ENCODE data around the gene BSN.

Gene BSN

DNA sequence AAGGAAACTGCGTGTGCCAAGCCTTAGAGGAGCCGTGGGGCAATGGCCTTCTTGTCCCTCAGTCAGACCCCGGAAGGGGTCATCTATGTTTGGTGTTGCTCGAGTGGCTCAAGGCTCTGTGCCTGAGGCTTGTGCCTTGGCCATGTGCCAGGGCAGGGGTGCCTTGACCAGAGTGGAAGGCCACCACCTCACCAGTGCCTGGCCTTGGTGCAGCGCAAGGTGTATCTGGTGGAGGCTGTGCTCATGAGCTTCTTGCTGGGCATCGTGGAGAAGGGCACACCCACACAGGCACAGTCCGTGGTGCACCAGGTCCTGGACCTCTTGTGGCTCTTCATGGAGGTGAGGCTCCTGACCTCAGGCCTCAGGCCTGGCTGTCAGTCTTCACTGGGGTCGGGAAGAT lies 145.7 kb downstream of the BSN start:
- no peak for DNase-seq

DNA sequence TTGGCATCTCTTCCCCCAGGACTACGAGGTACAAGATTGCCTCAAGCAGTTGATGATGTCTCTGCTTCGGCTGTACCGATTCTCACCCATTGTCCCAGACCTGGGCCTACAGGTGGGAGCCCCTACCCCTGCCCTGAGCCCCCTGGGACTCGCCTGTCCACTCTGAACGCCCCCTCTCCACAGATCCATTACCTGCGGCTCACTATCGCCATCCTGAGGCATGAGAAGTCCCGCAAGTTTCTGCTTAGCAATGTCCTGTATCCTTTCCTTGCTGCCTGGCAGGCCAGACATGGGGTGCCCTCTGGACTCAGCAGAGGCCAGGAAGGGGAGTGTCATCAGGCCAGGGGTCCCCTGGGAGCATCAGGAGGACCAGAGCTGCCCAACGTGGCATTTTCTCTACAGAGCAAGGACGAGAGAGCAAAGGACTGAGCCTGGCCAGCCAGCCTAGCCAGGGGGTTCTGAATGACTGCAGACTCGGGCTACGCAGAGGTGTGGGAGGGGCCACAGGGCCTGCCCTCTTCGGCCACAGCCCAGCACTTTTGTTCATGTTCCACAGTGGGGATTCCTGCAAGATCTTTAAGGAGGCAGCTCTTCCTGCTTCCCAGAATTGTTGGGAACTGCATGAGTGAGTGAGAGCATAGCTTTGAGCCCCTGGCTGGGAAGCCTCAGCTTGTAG lies 146.3 kb downstream of the BSN start:
- no peak for DNase-seq

- DNase-seq, result no peak
Observed at GRCh38 chr3:49701388-49702077, 147.3 kb downstream of the BSN start.

- no peak for DNase-seq
Observed at GRCh38 chr3:49702672-49703071, 148.4 kb downstream of the BSN start.

DNA sequence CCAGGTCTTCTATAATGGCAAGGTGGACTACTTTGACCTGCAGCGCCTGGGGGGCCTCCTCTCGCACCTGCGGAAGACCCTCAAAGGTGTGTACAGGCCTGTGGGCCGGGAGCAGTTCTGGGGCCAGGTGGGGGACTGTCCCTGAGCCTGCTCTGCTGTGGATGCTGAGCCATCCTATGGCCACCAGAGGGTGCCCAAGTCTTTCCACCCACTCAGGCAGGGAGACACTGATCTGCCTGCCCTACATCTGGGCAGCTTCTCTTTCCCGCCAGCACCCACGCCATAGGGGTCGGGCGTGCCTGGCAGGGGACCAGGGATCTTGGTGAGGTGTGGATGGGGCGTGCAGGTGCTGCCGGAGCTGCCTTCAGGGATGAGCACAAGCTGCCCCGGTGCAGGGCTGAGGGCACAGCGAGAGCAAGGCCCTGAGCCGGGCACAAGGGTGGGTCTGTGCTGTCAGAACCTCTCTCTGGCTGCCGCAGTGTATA lies 149.2 kb downstream of the BSN start:
- peak; percentile 70 for DNase-seq

DNA sequence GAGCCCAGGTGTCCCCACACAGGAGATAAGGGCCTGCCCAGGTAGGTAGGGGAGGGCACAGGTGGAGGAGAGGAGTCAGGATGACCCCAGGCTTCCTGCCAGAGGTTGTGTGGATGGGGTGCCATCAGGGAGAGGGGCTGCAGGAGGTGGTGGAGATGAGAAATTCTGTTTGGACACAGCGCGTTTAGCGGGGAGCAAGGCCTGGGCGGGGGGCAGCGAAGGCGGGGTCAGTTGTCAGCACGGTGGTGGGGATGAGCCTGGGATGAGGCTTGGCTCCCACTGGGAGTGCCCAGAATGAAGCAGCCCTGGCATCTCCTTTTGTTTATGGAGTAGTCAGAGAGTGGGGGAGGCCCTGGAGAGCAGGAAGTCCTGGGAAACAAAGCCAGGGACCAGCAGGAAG lies 149.7 kb downstream of the BSN start:
- DNase-seq, result no peak

DNA sequence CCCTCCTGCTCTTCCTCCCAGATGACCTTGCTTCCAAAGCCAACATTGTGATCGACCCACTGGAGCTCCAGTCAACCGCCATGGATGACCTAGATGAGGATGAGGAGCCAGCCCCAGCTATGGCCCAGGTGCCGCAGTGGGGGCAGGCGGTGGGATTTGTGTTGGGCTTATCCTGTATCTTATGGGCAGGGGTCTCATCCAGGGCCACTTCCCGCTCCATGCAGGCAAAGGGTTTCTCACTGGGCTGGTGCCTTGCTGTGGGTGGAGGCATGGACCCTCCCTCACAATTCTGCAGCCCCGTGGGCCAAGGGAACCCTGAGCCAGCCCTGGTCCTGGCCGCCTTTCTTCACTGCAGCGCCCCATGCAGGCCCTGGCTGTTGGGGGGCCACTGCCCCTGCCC lies 150.4 kb downstream of the BSN start:
- DNase-seq, result no peak

DNA sequence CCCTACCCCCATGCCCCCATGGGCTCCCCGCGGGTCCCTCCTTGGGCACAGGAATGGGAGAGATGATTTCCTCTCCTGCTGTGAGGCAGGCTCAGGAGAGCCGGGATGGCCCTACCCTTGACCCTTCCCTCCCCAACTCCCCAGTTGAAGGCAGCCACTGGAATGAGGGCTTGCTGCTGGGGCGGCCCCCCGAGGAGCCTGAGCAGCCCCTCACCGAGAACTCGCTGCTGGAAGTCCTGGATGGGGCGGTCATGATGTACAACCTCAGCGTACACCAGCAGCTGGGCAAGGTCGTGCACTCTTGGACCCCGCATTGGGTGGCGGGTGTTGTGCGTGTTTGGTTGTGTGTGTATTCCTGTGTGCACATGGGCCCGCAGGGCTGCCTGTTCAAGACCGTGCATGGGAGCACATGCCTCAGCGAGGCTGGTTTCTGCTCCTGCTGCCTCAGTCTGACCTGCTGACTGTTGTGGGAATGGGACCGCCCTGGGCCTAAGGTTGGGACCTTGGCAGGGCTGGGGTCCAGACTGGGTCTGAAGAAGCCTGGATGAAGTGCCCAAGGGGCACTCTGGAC lies 151.2 kb downstream of the BSN start:
- no peak for DNase-seq

- DNase-seq, result no peak
Observed at GRCh38 chr3:49706456-49707112, 152.3 kb downstream of the BSN start.

DNA sequence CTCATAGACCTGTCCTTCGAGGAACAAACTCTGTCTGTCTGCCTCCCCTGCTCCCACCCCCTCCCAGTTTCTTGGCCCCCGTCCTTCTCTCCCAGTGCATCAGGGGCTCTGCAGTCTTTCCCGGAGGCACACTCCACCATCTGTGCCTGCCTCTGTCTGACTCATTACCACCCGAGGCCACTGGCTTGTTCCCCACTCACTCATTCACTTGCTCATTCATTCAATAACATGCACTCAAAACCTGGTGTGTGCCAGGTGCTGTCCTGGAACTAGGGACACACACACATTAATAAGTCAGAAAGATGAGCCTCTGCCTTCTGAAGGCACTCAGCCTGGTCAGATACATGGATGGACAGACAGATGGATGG lies 152.8 kb downstream of the BSN start:
- no peak for DNase-seq

DNA sequence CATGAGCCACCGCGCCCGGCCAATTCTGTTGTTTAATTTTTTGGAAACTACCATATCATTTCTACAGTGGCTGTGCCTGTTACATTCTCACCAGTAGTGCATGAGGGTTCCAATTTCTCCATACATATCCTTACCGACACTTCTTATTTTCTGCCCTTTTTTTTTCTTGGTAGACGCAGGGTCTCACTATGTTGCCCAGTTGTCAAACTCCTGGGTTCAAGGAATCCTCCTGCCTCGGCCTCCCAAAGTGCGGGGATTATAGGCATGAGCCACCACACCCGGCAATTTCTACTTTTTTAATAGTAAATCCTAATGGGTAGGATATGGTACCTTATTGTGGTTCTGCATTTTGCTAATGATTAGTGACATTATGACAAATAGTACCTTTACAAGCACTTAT lies 155.6 kb downstream of the BSN start:
- no peak for DNase-seq

DNA sequence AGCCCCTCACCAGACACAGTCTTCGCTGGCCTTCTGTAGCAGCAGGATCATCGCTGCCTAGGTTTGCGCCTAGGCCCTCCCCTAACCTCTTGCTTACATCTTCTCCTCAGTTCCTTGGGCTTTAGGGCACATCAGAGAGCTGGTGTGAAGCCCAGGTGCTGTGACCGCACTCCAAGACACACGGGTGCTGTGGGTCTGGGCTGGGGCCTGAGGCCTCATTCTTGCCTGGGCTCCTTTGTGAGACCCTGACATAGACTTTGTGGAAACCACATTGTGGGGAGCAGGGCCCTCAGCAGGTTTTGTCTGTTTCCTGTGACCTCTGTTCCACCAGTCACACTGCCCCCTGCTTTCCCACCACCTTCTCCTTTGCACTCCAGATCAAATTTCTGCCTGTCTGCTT lies 157.2 kb downstream of the BSN start:
- DNase-seq, result no peak

GRCh38 chr3:49712166-49712565 lies 157.9 kb downstream of the BSN start:
- no peak for DNase-seq

GRCh38 chr3:49712631-49713317 lies 158.5 kb downstream of the BSN start:
- DNase-seq, result no peak

DNA sequence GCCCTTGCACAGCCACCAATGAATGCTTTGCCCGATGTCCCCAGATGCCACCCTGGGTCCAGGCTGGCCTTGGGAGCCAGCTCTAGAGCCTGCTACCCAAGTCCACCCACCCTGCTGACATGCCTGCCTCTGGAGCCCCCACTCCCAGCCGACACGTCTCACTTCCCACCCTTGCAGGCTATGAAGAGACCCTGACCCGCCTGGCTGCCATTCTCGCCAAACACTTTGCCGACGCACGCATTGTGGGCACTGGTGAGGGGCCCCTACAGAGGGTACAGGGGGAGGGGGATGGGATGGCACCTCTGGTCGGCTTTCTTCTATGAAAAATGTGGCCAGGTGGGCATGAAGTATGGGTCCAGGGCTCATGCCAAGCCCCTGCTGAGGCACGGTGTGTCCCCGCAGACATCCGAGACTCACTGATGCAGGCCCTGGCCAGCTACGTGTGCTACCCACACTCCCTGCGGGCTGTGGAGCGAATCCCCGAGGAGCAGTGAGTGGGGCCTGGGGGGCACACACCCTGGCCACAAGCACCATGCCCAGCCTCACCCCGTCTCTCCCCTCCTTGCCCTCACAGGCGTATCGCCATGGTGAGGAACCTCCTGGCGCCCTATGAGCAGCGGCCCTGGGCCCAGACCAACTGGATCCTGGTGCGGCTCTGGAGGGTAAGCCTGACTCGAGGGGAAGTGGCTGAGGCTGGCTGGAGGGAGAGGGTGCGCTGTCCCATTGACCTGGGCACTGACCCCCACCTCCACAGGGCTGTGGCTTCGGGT lies 159.2 kb downstream of the BSN start:
- no peak for DNase-seq

GRCh38 chr3:49714728-49715550 lies 160.7 kb downstream of the BSN start:
- DNase-seq, result no peak

DNA sequence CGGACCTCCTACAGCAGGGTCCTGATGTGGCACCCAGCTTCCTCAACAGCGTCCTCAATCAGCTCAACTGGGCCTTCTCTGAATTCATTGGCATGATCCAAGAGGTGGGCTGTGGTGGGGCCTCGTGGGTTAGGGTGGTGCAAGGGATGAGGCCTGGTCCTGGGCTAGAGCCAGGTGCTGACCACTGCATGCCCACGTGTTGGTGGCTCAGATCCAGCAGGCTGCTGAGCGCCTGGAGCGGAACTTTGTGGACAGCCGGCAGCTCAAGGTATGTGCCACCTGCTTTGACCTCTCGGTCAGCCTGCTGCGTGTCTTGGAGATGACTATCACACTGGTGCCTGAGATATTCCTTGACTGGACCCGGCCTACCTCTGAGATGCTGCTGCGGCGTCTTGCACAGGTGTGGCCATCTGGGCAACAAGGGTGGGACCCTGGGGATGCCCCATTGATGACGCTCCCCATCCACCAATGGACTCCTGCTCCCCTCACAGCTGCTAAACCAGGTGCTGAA lies 161.4 kb downstream of the BSN start:
- DNase-seq, result no peak

- DNase-seq, result no peak
Observed at GRCh38 chr3:49716169-49716568, 161.9 kb downstream of the BSN start.

- DNase-seq, result no peak
Observed at GRCh38 chr3:49716691-49717210, 162.5 kb downstream of the BSN start.

DNA sequence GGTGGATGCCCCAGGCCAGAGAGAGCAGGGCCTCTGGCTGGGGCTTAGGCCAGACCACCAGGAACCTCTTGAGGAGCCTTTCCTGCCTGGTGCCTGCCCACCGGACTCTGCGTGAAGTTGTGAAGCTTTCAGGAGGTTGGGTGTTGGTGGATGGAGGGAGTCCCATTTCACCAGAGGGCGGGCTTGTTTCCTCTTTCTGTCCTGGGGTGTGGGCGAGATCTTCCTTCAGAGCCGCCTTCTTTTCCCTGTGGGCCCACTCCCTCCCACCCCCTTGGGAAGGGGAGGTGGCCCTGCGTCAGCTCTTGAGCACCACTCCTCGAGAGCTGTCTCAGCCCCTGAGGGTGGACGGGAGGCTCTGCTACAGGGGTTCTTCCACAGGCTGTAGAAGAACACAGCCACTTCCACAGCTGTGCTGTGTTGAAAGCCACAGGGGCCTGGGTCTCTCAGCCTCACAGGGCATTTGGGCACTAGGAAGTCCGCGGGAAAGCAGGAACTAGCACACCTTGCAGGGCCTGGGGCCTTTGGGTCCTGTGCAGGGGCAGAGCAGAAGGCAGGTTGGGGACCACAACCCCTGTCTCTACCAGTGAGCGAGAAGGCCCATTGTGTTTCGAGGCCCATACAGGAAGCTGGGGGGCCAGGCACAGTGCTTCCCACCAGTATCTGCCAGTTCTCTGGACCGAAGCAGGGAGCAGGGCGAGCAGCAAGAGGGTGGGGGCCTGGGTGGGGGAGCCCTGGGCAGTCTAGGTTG lies 163.1 kb downstream of the BSN start:
- DNase-seq, result no peak

Data from activated naive CD4-positive, alpha-beta T cell treated with Interleukin-2 at 50 U/mL for 16 hours (primary cell).